Body of pancreas (tissue), 4 donors: ENCODE results near the gene C20orf96.

Experiments used
- POLR2A ChIP-seq, 3 donors: fragments of 450-650 bp; IDR thresholded peaks; one replicate each; pipeline ENCODE4 v1.6.1; 2016; ENCODE audit warnings: antibody characterized with exemption in 3 of 3, mild to moderate bottlenecking in 2 of 3
- TF ChIP-seq, protein P1 (sequence below), 7 experiments: fragments of 450-650 bp in 4 of 7; fragments of 200-600 bp in 3 of 7; sonication (generic) in 3 of 7; IDR thresholded peaks; one replicate each; pipeline ENCODE4 v1.5.1; 2016 to 2019; ENCODE audit warnings: antibody characterized with exemption in 7 of 7

DNA sequence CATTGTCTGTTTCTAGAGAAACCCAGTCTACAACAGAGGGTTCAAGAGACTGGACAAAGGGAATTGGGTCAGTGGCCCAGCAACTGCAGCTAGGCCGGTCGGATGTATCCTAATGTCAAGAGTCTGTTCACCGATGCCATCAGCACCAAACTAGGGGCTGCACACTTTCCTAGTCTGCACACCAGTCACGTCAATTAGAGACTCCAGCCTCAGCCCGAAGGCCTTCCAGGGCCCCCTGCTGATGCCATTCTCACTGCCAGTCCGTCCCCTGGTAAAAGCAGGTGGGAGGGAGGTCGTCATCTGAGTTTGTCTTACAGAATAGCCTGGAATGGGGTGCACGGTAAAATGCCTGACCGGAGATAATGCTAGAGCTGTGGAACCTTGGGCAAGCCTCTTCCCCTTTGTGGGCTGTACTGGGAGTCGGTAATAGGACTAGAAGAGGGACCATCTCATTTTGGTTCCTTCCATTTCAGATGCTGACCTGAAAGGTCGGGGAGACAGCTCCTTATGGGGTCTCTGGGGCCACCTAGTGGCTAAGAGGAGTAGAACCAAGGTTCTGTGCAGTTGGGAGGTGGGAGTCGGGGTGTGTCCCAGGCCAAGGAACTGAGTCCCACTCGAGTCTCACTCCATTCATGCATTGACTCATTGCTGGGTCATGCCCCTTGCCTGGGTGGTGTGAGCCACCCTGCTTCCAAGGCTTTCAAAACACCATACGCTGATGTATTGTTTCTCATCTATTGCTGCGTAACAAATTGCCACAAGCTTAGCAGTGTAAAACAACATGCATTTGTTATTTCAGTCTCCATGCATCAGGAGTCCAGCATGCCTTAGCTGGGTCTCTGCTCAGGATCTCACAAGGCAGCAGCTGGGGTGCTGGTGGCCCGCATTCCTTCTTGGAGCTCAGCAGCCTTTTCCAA, 39.9 kb upstream of the C20orf96 start:
- TF ChIP-seq, protein P1, sequence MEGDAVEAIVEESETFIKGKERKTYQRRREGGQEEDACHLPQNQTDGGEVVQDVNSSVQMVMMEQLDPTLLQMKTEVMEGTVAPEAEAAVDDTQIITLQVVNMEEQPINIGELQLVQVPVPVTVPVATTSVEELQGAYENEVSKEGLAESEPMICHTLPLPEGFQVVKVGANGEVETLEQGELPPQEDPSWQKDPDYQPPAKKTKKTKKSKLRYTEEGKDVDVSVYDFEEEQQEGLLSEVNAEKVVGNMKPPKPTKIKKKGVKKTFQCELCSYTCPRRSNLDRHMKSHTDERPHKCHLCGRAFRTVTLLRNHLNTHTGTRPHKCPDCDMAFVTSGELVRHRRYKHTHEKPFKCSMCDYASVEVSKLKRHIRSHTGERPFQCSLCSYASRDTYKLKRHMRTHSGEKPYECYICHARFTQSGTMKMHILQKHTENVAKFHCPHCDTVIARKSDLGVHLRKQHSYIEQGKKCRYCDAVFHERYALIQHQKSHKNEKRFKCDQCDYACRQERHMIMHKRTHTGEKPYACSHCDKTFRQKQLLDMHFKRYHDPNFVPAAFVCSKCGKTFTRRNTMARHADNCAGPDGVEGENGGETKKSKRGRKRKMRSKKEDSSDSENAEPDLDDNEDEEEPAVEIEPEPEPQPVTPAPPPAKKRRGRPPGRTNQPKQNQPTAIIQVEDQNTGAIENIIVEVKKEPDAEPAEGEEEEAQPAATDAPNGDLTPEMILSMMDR (IDR thresholded peaks at IDR 0.05): peak; percentile 62 to 88 (median 76)
- TF ChIP-seq POLR2A (IDR thresholded peaks at IDR 0.05): no peak
